Epithelial cell of prostate (primary cell): ENCODE results near the gene DUSP14.
"Not testable (repeated sequence)": the region's sequence is repeated elsewhere in the genome, so short reads cannot be mapped to it uniquely, and the experiment has no call there.

Experiments used
- DNase-seq: peaks from one replicate; pipeline ENCODE4 v3.0.0-alpha.2; 2011; ENCODE audit warnings: low read depth, low spot score
- H3K27ac ChIP-seq: fragments of 450-650 bp; 2 replicates; pipeline ENCODE4 v1.5.1; 2017; ENCODE audit warnings: mild to moderate bottlenecking

DUSP14 gene

DNA sequence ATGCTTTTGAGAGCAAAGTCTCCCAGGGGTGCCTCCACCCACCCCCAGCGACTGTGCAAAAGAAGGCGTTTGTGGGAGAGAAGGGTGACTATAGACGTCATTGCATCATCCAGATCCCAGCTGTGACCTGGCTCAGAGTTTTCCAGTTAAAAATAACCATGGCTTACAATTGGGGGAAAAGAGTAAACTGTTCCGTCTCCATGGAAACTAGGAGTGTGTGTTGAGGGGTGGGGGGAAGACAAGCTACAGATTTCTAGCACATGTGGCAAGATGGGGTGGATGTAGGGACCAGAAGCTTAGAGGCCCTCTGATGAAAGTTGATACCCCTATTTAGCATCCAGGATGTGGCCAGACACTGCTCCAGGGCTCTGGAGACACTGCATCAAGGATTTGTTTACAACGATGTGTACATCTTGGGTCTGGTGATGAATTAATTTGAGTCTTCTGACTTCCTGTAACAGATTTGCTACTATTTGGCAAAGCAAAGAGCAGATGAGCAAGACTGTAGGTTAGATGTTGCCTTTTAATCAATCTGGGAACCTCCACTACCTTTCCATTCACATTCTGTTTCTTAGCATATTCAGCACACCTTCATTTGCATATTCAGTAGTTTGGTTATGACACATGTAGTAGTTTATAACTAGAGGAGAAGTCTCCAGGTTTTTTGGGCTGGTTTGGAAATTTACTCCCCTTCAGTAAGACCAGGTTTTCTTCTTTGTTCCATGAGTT lies 6.2 kb upstream of the DUSP14 start:
- no peak for DNase-seq
- no peak overlapping the region for H3K27ac ChIP-seq

DNA sequence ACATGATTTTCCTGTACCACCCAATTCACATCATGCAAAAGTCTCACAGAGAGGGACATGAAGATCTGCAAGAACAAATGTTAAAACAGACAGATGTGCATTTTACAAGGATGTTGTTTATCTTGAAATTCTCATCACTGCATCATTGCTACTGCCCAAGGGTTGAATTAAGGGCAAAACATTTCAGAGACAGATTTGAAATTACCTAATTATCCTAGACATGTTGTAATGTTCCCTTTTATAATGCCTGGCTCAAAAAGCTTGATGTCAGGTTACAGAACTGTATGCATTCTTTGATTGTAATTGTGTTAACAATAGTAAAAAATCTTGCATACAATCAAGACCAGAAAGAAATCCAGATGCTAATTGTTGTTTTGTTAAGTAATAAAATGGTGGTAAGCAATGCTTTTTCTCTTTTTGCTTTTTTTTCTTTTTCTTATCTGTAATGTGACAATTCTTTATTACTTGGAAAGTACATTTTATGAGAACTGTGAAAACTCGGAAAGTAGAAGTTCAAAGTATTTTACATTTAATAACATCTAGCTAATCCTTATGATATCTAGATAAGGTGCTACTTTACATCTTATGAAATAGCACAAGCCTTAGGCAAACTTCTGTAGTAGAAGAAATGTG lies 3.6 kb upstream of the DUSP14 start:
- H3K27ac ChIP-seq = no peak overlapping the region
- DNase-seq = no peak

DNA sequence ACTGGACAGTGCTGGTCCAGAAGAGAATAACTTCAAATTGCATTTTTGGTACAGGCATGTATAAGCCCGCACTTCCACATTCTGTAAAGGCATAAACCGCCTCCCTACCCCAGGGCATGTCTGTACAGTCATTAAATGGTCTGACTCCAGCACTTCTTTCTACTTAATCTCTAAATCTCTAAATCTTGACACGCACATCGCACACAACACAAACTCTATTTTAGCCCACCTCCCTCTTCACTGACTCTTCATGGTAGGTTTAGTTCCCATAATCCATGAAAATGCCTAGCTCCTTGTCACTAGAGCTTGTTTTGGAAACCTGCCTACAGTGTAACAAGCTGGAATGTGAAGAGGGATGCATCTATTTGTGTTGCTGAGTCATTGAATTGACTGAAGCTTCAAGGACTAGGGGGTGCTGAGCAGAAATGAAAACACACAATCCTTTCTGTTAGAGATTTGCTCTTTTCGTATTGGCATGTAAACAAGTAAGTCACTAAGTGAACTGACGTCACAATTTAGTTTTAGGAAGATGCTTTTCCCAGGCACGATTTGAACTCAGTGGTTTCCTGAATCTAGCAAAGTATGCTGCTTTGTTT lies 1.6 kb upstream of the DUSP14 start:
- peak overlapping the region; percentile 96 for H3K27ac ChIP-seq
- no peak for DNase-seq

DNA sequence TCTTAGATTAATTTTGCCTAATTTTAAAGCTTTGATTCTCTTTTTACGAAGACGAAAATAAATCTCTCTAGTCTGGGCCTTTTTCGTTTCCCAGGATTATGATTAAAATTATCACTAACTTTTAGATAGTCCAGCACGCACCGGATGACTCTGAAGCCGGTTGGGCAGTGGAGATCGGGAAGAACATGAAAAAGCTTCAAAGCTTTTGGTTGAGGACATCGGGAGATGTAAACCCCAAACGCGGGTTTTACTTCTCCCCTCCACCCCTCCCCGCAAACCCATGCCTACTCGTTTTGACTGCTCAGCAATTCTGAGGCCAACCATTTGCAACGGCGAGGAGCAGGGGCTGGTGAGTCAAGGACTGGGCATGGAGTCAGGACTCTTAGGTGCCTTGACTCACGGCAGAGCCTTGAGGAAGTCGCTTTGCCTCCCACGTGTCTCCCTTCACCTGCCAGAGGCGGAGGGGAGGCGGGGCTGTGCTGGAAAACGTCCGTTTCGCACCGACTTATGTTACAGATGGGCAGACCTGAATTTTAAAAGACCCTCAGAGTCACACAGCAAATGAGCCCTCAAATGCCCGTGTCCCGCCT lies 989 bp upstream of the DUSP14 start:
- peak overlapping the region; percentile 96 for H3K27ac ChIP-seq
- peak; percentile 98 for DNase-seq

DNA sequence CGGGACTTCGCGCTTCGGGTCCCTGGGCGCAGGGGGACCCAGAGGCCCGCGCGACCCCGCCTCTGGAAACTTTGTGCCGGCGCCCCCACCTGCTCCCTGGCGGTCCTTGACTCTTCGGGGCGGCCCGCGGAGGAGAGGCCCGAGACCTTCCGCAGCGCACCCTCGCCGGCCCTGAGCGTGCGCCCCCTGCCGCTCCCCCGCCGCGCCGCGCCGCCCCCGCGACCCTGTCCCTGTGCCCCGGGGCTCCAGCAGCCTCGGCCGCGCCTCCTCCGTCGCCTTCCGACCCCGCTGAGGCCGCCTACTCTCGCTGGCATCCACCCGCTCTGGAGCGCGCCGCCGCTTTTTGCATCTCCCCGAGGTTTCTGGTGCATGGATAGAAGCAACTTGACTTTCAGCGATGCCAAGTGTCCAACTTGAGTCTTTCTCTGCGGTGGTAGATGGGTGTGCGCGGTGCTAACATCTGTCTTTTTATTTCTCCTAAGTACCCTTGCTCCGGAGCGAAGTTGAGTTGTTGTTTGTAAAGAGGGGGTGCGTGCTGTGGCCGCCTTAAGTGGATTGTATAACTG lies 414 bp downstream of the DUSP14 start:
- no peak for DNase-seq
- H3K27ac ChIP-seq = peak overlapping the region; percentile 96

DNA sequence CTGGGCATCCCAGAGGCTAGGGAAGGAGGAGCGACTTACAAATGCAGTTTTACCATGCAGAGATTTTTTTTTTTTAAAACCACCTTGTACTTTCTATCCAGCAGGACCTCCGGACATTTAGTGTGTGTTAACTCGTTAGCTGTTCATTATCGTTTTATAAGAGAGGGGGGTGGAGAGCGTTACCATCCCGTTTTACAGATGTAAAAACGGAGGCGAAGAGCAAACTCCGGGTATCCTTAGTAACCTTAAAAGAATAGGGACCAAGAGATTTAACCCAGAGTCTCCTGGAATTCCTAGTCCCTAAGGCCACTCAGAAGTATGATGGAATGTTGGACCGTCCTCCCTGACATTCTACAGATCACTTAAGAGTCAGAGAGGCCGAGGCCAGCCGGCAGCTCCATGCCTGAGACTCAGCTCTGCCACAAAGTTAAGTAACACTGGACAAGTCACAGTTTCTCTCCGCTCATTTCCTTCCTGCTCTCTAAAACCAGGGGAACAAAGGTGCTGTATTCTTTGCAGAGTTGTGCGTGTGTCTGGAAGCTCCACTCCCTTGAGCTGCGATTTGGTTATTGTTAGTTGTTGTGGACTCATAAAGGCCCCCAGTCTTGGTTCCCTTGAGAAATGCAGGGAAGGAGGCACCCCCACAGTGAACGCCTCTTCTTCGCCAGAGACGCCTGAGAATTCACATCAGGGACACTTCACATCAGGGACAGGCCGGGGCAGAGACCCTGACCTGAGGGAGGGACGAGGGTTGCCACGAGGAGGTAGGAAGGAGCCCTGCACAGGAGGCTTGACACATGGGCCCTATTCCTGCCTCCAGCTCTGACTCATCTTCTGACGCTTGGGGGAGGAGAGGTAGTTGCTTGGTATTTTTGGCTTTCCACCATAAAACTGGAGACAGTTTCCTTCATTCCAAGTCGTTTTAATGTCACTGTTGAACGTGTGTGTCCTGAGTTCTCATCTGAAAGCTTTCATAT lies 1.2 kb downstream of the DUSP14 start:
- DNase-seq = no peak
- H3K27ac ChIP-seq = peak overlapping the region; percentile 96

DNA sequence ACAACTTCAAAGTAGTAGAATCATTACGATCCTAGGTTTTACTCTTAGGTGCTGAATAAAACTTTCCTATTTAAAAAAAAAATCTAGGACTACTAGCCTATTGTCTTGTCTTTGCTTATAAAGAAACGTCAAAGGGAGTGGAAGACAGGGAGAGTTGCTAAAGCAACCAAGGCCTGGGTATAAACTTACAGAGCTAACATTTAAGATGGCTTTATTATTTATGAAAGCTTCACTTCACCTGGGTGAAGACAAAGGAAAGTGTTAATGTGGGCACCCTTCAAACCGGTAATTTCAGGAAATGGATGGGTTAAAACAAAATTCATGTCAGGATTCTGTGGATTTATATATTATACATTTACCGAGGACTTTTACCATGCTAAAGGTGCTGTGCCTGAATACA lies 2.5 kb downstream of the DUSP14 start:
- DNase-seq = no peak
- peak overlapping the region; percentile 96 for H3K27ac ChIP-seq

DNA sequence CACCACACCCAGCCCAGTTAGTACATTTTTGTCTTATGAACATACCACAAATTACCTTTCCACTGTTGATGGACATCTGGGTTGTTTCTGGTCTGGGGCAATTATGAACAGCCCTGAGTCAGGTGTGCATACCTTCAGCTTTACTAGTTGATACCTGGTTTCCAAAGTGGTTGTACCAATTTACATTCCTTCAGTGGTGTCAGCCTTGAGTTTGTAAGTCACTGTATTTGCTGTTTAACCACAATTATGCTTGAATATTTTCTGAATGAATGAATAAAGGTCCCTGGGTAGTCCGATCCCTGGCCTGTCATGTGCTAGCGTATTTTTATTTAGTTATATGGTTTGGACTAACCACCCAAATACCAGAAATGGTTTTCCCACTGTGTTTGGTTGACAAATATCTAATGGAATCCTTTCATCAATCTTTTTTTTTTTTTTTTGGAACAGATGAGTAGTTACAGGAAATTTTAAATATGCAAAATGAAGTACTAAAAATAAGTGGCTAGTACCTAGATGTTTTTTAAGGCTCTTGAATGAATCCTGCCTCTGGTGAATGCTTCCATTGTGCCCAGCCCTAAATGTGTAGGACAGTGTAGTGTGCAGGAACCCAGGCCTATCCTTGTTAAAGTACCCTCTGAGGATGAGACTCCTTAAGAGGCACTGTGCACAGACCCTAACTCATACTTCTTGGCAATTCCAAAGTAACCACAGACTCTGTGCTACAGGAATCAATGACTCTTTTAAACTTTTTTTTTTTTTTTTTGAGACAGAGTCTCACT lies 3.7 kb downstream of the DUSP14 start:
- DNase-seq = peak; percentile 96
- peak overlapping the region; percentile 96 for H3K27ac ChIP-seq

DNA sequence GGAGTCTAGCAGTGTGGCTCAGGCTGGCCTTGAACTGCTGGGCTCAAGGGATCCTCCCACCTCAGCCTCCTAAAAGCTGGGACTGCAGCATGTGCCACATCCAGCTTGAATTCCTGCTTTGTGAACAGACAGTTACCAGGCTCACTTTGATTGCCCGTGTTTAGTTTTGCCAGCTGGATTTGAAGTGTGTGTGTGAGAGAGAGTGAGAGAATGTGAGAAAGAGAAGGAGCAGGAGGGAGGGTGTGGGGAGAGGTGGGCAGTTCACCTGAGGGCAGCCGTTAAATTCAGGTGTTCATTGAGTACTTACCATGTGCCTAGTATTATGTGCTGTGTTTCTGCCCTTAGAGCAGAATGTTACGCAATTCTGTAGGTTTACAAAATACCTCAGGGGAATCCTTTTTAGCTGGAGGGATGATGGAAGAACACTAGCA lies 4.7 kb downstream of the DUSP14 start:
- H3K27ac ChIP-seq = peak overlapping the region; percentile 96
- no peak for DNase-seq

DNA sequence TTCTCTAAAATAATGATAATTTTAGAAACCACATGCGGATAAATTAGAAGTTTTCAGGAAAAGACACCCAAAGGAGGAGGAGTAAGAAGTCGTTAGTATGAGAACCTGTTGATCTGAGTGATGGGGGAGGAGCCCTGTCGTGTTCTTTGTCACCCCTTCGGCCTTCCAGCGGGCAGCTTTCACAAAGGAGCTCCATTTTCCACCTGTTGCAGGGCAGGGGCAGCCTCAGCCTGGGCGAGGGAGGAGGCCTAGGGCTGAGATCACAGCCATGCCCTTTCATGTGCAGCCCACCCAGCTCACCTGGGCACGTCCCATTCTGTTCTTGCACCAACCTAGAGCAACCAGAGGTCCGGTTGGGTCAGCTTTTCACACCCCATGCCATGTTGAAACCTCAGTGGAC lies 5.3 kb downstream of the DUSP14 start:
- H3K27ac ChIP-seq = peak overlapping the region; percentile 96
- no peak for DNase-seq

DNA sequence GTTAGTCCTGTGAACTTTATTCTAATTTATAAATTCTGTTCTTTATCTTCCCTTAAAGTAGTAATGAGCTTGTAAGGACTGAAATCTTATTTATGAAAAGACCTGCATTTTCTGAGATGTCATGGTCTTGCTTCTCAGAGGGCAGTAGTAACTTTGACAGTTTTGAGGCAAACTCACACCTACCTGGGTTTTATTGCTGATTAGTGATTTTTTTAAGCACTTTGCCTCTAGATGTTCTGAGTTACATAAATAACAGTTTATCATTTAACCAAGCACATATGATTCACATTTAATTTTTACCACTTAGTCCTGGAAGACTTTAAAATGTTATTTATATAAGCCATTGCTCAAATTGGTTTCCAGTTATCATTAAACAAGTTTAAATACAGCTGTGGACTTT lies 10.7 kb downstream of the DUSP14 start:
- H3K27ac ChIP-seq = peak overlapping the region; percentile 26
- no peak for DNase-seq

DNA sequence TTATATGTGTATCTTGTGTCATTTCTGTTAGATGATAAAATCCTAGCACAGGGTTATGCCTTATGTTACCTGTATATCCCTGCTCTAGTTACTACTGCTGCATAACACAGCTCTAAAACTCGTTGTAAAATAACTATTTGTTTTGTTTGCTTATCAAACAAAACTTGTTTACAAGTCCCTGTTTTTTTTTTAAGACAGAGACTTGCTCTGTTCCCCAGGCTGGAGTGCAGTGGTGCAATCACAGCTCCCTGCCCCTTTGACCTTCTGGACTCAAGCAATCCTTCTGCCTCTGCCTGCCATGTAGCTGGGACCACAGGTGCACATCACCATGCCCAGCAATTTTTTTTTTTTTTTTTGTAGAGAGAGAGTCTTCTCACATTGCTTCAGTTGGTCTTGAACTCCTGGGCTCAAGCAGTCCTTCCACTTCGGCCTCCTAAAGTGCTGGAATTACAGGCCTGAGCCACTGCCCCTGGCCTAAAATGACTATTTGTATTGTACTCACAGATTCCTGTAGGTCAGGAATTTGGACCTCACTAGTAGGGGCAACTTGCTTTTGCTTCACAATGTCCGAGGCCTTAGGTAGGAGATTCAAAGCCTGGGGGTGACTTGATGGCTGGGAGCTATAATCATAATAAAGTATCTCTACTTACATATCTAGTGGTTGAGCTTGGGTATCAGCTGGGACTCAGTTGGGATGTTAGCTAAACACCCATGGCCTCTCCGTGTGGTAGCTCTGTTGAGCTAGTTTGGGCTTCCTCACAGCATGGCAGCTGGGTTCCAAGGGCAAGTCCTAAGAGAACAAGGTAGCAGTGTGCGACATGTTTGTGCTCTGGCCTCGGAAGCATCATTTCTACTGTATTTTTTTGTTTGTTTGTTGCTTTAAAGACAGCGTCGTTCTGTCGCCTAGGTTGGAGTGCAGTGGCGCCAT lies 12.6 kb downstream of the DUSP14 start:
- DNase-seq = no peak
- no peak overlapping the region for H3K27ac ChIP-seq

DNA sequence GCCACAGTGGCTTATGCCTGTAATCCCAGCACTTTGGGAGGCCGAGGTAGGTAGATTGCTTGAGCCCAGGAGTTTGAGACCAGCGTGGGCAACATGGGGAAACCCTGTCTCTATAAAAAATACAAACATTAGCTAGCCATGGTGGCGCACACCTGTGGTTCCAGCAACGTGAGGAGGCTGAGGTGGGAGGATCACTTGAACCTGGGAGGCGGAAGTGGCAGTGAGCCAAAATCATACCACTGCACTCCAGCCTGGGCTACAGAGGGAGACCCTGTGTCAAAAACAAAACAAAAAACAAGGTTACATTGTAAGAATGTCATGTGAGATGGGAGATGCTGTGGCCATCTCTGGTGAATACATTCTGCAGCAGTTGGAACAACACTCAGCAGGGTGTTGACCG lies 13.5 kb downstream of the DUSP14 start:
- DNase-seq = no peak
- H3K27ac ChIP-seq = no peak overlapping the region

DNA sequence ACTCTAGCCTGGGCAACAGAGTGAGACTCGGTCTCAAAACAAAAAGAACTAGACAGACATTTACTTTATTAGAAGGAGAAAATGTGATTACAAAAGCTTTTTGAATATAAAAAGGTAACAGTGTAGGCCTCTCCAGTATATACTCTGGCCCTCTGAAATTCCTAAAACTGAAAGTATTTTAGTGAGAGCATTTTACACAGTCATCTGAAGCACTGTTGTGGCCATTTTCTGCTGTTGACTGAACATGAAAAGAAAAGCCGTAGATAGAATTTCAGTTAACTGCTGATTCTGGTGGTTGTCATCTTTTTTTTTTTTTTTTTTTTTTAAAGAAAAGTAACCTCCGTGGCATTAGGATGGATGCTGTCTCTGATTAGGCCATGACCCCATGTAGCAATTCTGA lies 15.6 kb downstream of the DUSP14 start:
- no peak for DNase-seq
- no peak overlapping the region for H3K27ac ChIP-seq

DNA sequence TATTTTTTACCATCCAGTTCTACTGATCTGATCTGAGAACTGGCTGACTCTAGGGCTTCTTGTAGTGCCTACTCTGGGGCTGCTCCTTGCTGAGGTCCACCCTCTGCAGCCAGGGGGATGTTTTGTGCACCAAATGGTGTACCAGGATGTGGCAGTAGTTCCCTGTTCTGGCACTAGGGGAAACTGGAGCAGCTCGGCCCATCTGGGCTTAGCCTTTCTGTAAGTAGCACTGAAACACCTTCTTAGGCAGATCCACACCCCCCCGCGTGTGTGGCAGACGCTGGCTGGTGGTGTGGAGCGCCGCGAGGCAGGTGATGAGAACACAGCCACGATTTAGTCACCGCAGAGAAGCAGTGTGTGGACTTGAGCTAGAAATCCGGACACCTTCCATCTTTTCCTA lies 17.0 kb downstream of the DUSP14 start:
- DNase-seq = no peak
- H3K27ac ChIP-seq = no peak overlapping the region

DNA sequence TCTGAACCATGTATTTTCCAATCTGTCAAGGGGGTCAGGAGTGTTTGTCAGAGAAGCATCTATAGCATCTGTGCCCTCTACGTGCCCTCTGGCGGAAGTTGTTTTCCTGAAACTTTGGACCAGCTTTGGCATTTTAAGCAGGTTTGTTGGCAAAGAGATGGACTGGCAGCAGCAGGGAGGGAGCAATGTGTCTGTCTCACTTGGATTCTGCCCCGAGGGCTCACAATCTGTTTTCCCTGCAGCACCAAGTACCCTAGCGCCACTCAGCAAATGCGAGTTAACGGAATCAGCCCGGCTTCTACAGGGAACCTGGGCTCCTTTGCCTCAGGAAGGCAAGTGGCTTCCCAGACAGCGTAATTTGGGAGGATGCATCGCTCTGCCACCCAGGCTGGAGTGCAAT lies 17.4 kb downstream of the DUSP14 start:
- no peak overlapping the region for H3K27ac ChIP-seq

DNA sequence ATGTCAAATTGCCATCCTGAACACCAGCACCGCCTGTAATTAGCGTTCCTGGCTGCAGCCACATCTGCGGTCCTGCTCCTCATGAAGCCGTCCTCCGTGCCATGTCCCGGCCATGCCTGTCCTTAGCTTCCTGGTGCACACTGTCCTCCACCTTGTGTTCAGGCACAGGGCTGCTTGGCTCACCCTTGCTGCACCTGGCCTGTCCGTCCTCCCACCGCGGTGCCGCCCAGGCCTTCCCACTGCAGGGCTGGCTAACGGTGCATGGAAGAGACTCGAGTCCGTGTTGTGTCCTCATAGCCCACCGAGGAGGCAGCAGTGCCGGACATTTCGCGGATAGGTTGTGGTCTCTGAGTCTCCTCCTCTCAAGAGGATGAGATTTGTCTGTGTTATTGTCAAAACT lies 20.4 kb downstream of the DUSP14 start:
- no peak for DNase-seq
- no peak overlapping the region for H3K27ac ChIP-seq

More for the DNA sequence above, 17.4 kb downstream of the DUSP14 start:
- DNase-seq = no peak

DNA sequence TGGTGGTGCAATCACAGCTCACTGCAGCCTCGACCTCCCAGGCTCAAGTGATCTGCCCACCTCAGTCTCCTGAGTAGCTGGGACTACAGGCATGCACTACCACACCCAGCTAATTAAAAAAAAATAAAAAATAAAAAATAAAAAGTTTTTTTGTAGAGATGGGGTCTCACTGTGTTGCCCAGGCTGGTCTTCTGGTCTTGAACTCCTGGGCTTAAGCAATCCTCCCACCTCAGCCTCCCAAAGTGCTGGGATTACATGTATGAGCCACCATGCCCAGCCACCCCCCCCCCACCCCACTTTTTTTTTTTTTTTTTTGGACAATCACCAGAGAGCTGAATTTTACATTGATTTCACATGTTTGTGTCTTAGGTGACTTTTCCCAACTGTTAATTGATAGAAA lies 22.0 kb downstream of the DUSP14 start:
- DNase-seq, H3K27ac ChIP-seq: not testable (repeated sequence)
